MCF 10A (cell line): ENCODE measurements around the gene CNR1. TPM values are rescaled to one million over a fixed set of nuclear protein-coding genes. Genes with fewer than 3 reads are reported as not detected.

Experiments used
- BruUV-seq: library from RNA; stranded (reverse); fragments of 400-500 nt; replicated peaks from 2 replicates; lab custom pipeline; 2021; lab: Mats Ljungman, UMichigan
- CTCF ChIA-PET: fragments of 300-600 bp; sonication (Branson Sonifier 250); formaldehyde crosslinking; extraction: SDS; loops from one replicate; lab custom pipeline; 2021; ENCODE audit warnings: antibody characterized with exemption, inconsistent platforms; lab: Yijun Ruan, JAX
- POLR2A ChIA-PET: fragments of 300-600, 350-650 bp; sonication (Branson Sonifier 250); formaldehyde crosslinking; extraction: SDS; loops from one replicate; lab custom pipeline; 2020; ENCODE audit warnings: antibody characterized with exemption, inconsistent platforms; lab: Yijun Ruan, JAX
- DNase-seq: peaks from one replicate; pipeline ENCODE4 v3.0.0-alpha.2; 2018; ENCODE audit not compliant: unreplicated experiment
- H3K27ac Mint-ChIP-seq: one replicate; pipeline ENCODE4 v1.8.0; 2022; ENCODE audit warnings: mild to moderate bottlenecking, low read depth, mixed read lengths; ENCODE audit not compliant: unreplicated experiment
- H3K27me3 Mint-ChIP-seq: one replicate; pipeline ENCODE4 v1.8.0; 2022; ENCODE audit warnings: mixed read lengths; ENCODE audit not compliant: insufficient read depth, unreplicated experiment
- H3K36me3 Mint-ChIP-seq: one replicate; pipeline ENCODE4 v1.8.0; 2022; ENCODE audit warnings: mild to moderate bottlenecking, moderate library complexity, mixed read lengths; ENCODE audit not compliant: insufficient read depth, unreplicated experiment
- H3K4me1 Mint-ChIP-seq: one replicate; pipeline ENCODE4 v1.8.0; 2022; ENCODE audit warnings: mixed read lengths; ENCODE audit not compliant: insufficient read depth, unreplicated experiment
- H3K4me3 Mint-ChIP-seq: one replicate; pipeline ENCODE4 v1.8.0; 2022; ENCODE audit warnings: mild to moderate bottlenecking, moderate library complexity, mixed read lengths; ENCODE audit not compliant: unreplicated experiment
- H3K9me3 Mint-ChIP-seq: one replicate; pipeline ENCODE4 v1.8.0; 2022; ENCODE audit warnings: mixed read lengths; ENCODE audit not compliant: unreplicated experiment
- intact Hi-C: fragments of 100-400 bp; cut with micrococcal nuclease; formaldehyde crosslinking; loops from 2 replicates; pipeline ENCODE4 v1.14.1; 2022
- total RNA-seq: library from RNA; stranded (reverse); gene quantifications from 2 replicates; pipeline ENCODE4 v1.2.3, GENCODE V29; 2022
- TF ChIP-seq, protein P1 (sequence below): fragments of 200-600 bp; IDR thresholded peaks from one replicate; pipeline ENCODE4 v1.8.0; 2022; ENCODE audit warnings: antibody characterized with exemption, mild to moderate bottlenecking; ENCODE audit not compliant: unreplicated experiment

CNR1 gene
- total RNA-seq, 1 experiment from 2014 or later: 0.16 TPM

DNA sequence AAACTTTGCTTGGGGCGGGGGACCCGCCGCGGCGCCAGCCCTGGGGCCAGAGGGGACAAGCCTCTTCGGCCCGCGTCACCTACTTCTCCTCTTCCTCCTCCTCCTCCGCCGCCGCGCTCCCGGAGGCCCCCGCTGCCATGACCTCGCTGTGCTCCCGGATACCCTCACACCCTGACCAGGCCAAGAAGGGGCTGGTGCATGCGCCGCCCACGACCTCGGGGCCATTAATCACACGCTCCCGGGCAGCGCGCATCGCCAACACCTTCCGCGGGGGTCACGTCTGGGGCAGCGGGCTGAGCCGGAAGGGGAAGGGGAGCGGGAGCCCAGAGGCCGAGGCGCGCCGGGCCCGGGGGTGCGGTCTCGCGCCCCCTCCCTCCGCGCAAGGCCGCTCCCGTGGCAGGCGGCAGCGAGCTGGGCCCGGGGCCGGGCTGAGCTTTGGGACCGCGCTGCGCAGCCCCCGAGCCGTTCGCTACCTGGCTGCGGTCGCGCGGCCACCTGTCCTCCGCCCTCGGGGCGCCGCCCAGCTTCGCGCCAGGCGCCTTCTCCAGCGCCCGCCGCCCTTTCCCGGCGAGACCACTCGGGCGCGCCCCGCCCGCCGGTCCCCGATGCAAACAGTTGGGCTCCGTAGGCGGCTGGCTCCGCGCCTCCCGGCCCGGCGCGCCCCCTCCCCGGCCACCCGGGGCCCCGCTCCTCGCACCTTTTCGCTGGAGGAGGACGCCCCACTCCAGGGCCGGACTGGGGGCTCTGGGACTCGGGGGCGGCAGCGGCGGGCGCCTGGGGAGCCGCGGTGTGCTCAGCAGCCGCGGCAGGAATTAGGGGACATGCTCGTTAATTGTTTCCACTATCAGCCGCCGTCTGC lies 575 bp upstream of the CNR1 start:
- no peak overlapping the region for H3K4me3 Mint-ChIP-seq
- intact Hi-C loops: no loop called here
- H3K27me3 Mint-ChIP-seq: no peaks in the 10 kb centered on the region
- peaks cover 7% of the 10 kb centered on the region for H3K9me3 Mint-ChIP-seq
- no peaks in the 10 kb centered on the region for H3K4me1 Mint-ChIP-seq
- no TSS peak for BruUV-seq
- H3K36me3 Mint-ChIP-seq: no peaks in the 10 kb centered on the region
- ChIA-PET CTCF (no interaction called here), POLR2A (no interaction called here)
- H3K27ac Mint-ChIP-seq: no peak overlapping the region
- no peak for DNase-seq
- TF ChIP-seq, protein P1, sequence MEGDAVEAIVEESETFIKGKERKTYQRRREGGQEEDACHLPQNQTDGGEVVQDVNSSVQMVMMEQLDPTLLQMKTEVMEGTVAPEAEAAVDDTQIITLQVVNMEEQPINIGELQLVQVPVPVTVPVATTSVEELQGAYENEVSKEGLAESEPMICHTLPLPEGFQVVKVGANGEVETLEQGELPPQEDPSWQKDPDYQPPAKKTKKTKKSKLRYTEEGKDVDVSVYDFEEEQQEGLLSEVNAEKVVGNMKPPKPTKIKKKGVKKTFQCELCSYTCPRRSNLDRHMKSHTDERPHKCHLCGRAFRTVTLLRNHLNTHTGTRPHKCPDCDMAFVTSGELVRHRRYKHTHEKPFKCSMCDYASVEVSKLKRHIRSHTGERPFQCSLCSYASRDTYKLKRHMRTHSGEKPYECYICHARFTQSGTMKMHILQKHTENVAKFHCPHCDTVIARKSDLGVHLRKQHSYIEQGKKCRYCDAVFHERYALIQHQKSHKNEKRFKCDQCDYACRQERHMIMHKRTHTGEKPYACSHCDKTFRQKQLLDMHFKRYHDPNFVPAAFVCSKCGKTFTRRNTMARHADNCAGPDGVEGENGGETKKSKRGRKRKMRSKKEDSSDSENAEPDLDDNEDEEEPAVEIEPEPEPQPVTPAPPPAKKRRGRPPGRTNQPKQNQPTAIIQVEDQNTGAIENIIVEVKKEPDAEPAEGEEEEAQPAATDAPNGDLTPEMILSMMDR: no peak

DNA sequence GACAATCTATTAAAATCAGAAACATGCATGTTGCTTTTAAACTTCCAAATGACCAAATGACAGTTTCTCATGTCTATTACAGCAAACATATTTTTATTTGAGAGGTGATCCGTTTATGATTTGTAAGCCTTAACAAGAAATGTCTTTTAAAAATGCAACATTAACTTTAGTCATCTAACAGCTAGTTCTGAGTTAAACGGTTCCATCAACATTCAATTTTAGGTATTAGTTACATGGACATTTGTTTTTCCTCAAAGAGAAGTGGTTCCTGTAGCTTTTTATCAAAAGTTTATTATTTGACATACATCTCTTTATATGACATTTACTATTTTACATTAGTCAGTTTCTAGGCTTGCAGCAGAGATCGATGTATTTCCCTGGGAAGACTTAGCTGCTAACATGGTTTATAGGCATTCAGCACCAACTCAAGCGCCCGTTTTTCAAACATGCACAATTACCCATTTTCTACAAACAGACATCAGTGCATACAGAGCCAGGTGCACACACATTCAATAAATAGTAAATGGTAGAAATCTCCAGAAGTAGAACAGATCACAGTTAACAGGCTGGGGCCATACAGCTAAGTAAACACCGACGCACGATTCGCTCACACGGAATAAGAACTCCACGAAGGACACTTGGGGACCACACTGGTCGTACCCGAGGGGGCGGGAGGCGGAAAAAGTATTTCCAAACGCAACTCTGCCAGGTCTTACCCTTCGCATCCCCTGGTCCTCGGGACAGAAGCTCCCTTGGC lies 882 bp downstream of the CNR1 start:
- H3K36me3 Mint-ChIP-seq: no peaks in the 10 kb centered on the region
- no peak overlapping the region for H3K4me3 Mint-ChIP-seq
- no peaks in the 10 kb centered on the region for H3K27me3 Mint-ChIP-seq
- CTCF ChIA-PET: interaction anchor here (0.7 kb wide), 1 partner anchor 15 kb away, joined by 3 read pairs; no protein-coding TSS in a partner anchor
- no peaks in the 10 kb centered on the region for H3K4me1 Mint-ChIP-seq
- POLR2A ChIA-PET: interaction anchor here (0.7 kb wide), 1 partner anchor 26 kb away, joined by 3 read pairs; no protein-coding TSS in a partner anchor
- TF ChIP-seq, protein P1: no peak
- peaks cover 7% of the 10 kb centered on the region for H3K9me3 Mint-ChIP-seq
- BruUV-seq: no TSS peak
- DNase-seq: no peak
- H3K27ac Mint-ChIP-seq: no peak overlapping the region
- intact Hi-C loops: no loop called here

DNA sequence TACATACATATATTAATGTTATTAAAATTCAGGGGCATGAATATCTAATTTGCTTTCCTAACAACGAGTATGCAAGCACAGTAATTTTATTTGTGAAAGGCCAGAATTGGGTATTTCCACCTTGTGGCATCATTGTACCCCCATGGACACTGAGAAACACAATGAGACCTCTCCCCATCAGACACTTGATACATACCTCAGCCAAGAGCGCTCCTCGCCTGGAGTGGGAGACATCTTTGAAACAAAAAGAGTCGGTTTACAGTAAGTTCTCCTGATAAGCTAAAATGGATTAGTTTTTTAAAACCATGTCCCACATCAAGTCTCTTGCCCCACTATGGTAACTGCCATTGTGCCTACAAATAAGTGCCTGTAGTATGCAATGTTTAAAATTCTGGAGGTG lies 2.1 kb downstream of the CNR1 start:
- TF ChIP-seq, protein P1: no peak
- Mint-ChIP-seq H3K27ac (no peak overlapping the region), H3K4me3 (no peak overlapping the region), H3K4me1 (no peaks in the 10 kb centered on the region), H3K36me3 (no peaks in the 10 kb centered on the region), H3K27me3 (no peaks in the 10 kb centered on the region), H3K9me3 (peaks cover 7% of the 10 kb centered on the region)
- intact Hi-C loops: no loop called here
- CTCF ChIA-PET: interaction anchor here (0.7 kb wide), 1 partner anchor 124 kb away, joined by 4 read pairs; no protein-coding TSS in a partner anchor
- BruUV-seq: no TSS peak
- POLR2A ChIA-PET: no interaction called here
- DNase-seq: no peak

DNA sequence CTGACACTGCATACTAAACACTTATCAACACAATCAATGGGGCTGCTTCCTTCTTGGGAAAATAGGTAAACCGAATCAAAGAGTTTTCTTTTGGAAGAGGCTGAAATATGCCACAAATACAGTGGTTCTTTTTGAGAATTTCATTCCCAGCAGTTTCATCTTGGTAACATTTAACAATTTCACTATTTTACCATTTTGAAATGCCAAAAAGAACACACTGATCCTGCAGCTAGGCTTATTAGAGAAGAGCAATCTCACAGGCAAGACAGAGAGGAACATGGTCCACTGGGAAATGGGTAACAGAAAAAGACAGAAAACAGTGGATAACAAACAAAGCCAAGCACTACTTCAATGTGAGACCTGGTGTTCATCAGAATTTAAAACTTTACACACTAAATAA lies 2.5 kb downstream of the CNR1 start:
- TF ChIP-seq, protein P1: no peak
- BruUV-seq: no TSS peak
- H3K4me3 Mint-ChIP-seq: no peak overlapping the region
- no peaks in the 10 kb centered on the region for H3K4me1 Mint-ChIP-seq
- ChIA-PET POLR2A (no interaction called here), CTCF (interaction anchor here (0.7 to 0.8 kb wide), 2 partner anchors 234 to 329 kb away, joined by 3 to 4 read pairs; no protein-coding TSS in a partner anchor)
- intact Hi-C loops: no loop called here
- no peaks in the 10 kb centered on the region for H3K27me3 Mint-ChIP-seq
- no peaks in the 10 kb centered on the region for H3K36me3 Mint-ChIP-seq
- peaks cover 7% of the 10 kb centered on the region for H3K9me3 Mint-ChIP-seq
- no peak for DNase-seq
- no peak overlapping the region for H3K27ac Mint-ChIP-seq
